CD4-positive, alpha-beta T cell treated with Interleukin-2 at 100 ng/mL for 4 hours (primary cell): ENCODE measurements around the gene TMEM63C.
A peak's percentile ranks its signal among the peaks of the same experiment; 100 is the strongest.

Experiments
- DNase-seq: peaks from one replicate; pipeline ENCODE4 v3.0.0-alpha.2; 2020; ENCODE audit warnings: low spot score

The TMEM63C gene

GRCh38 chr14:77181603-77182437 lies at the start of gene TMEM63C:
Gene TMEM63C, plus strand, starts transcription at chr14:77181798. Its CDS starts 37,016 bp downstream, at chr14:77218814.
- DNase-seq: peak; percentile 60

DNA sequence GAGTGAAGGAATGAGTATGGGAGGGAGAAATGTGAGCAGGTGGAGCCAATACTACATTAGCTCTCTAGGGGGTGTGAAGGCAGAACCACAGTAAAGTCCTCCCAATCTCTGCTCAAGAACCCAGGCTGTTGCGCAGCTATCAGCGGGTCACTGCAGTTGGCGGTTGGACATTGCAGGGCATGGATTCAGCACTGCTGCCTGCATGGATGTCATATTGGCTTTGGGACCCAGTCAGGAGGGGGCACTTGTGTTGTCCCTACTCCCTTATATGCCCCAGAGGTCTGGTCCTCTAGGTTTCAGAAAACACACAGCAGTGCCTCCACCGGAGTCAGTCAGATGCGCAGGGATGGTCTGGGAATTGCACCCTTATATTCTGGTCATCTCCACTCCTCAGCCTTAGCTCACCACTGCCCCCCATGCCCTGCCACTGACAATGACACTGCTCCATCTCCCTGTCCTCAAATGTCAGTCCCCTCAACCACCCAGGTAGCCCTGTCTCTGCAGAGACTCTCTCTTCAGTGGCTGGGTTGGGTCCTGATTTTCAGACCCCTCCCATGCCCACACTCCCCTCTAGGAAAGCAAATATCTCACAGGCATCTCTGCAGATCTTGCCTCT lies 49.6 kb upstream of the TMEM63C start:
- DNase-seq: no peak

DNA sequence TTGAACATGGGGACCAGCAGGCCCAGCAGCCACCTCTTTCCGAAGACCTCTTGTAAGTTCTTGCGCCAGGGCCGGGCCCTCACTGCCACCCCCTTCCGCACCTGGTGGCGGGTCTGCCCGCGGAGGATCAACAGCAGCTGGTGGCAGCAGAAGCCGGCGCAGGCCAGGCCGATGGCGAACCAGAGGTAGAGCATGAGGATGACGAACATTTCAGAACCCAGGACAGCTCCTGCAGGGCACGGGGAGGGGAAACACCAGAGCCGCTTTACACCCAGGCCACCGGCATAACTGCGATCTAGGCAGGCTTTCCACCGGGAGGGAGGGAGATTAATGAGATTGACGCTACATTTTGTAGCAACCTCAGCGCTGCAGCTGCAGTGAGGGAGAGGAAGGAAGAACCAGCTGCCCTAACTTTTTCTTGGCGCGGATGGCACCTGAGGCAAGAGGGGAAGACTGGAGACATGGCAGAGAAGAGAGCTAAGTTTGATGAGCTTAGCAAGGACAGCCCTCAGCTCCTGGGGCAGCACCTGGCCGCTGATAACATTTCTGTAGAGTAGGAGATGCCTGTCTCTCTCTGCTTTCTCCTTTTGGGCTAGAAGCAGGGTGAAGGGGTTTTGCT lies 47.8 kb upstream of the TMEM63C start:
- peak; percentile 41 for DNase-seq

- DNase-seq: no peak
Measured at GRCh38 chr14:77139022-77139421, 42.6 kb upstream of the TMEM63C start.

DNA sequence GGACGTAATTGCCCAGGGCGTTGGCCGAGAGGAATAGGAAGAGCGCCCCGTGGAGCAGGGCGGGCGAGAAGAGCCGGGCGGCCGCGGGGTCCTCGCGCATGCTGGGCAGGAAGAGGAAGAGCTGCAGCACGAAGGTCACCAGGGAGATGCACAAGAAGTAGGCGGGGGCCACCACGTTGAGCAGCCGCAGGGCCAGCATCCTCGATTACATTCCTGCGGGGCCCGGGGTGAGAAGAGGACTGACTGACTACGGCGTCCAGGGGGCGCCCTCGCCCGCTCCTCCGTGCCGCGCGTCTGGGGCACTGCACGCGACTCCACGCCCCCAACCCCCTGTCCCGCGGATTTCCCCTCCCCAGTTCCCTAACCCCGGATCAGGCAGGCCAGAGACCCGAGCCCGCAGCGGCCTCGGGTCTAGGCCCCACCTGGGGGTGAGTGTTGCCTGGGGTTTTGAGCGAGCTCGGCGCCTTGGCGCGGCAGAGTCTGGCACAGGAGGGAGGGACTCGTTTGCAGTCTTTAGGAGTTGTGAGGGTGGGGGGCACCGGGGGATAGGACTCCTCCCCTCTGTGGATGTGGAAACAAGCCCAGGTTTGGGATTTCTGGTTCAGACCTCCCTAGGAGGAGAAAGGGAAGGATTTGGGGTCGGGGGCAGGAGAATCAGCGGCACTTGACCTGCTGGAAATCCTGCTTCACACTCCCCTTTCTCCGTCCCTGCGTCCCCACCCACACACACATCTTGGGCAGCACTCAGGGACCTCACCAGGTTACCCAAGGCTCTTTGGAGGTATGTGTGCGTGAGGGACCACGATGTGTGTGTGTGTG lies 41.8 kb upstream of the TMEM63C start:
- DNase-seq: no peak

DNA sequence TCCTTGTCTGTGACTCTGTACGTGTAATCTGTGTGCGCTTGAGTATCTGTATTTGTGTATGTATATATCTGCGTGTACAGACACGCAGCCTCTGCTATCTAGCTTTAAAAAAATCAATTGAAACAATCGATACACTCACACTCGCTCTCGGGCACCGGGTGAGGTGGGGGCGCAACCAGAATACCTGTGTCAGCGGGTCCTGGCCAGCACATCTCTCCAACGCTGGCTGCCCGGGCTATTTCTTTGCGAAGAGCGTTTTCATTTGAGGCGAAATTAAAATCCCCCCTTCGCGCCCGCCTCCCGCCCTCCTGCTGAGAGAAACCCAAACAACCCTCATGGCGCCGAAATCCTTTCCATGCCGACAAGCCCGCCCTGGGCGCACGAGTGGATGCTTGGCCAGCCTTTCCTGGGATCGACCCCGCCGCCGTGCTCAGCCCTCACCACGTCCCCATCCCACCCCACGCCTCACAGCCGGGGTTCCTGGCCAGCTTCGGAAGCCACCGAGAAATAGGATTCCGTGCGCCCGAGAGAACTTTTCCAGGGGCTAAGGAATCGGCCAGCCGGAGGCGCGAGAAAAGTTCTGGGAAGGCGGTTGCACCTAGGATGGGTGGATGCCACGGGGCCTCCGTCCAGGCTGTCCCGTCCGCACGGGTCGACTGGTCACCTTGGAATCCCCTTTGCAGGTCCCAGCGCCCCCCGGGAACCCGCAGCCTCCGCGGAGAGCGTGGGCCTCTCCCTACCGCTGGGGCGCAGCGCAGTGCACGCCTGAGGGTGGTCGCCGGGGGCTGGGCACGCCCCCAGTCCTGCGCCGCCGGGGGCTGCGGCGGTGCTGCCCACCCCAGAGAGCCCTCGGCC lies 41.0 kb upstream of the TMEM63C start:
- no peak for DNase-seq

DNA sequence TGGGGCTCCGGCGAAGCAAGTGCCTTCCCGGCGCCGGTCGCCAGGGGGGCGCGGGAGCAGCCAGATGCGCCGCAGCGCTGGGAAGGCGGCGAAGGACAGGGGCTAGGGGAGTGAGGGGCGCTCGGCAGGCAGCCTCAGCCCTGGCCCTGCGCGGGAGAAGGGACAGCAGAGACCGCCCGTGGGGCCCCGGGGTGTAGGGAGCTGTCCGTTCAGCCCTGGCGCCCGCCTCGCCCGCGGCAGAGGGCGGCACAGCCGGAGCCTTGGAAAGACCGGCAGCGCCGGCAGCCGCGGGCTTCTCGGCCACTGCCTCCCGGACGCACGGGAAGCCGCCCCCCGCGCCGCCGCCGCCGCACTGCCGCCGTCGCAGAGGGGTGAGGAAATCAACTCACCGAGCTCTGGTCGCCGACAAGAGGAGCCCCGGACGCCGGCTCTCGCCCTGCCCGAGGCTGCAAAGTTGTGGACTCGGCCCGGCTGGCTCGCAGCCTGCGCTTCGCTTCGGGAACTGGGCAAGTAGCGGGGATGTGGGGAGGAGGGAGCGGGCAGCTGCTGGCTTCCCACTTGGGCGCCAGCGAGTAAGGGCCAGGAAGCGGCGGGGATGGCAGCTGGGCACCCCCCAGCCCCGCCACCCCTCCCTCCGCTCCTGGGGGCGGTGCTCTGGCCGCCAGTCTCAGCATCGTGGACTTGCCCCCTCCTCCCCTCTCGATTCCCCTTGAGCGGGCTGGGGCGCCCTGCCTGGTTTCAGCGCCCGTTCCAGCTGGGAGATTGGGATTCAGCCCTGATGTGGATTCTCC lies 40.2 kb upstream of the TMEM63C start, which contains the start of gene ZDHHC22:
Gene ZDHHC22 (minus strand): TSS at position 578 of the 791 bp plus-strand sequence. CDS start 2,053 bp downstream, outside the sequence.
- DNase-seq: no peak

- no peak for DNase-seq
Measured at GRCh38 chr14:77142005-77142800, 39.4 kb upstream of the TMEM63C start.

DNA sequence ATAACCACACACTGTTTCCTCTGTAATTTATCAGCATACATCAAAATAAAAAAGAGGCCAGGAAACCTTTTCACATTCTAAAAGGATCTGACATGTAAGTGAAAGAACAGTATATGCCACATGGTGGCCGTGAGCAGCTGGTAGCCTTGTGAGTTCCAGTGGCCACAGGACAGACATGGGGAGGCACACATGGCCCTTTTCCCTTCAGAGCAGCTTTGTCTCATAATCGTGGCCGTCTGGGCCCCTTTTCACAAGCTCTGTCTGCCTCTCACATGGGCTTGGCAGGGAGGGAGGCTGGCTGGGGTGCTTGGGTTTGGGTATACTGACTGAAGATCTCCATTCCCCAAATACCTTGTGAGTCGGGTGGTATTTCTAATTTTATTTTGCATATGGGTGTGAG lies 38.5 kb upstream of the TMEM63C start:
- DNase-seq: no peak

- no peak for DNase-seq
Measured at GRCh38 chr14:77144412-77145115, 37.0 kb upstream of the TMEM63C start.

- DNase-seq: no peak
Measured at GRCh38 chr14:77145975-77146740, 35.4 kb upstream of the TMEM63C start.

GRCh38 chr14:77148510-77149231 lies 32.9 kb upstream of the TMEM63C start:
- no peak for DNase-seq

DNA sequence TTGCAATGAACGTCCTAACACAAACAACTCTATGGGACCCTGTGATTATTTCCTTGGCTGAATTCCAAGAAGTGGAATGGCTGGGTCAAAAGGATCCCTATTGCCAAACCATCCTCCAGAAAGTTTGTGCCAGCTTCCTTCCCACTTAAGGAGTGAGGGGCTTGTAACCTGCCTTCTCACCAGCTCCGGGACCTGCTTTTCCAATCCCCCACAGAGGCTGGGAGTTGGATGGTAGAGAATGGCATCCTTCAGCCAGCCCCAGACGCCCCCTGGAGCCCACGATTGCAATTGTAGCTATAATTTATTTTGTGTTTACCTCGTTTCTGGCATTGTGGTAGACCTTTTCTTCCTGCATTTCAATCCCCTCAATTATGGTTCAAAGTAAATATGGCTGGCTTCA lies 30.4 kb upstream of the TMEM63C start:
- no peak for DNase-seq

DNA sequence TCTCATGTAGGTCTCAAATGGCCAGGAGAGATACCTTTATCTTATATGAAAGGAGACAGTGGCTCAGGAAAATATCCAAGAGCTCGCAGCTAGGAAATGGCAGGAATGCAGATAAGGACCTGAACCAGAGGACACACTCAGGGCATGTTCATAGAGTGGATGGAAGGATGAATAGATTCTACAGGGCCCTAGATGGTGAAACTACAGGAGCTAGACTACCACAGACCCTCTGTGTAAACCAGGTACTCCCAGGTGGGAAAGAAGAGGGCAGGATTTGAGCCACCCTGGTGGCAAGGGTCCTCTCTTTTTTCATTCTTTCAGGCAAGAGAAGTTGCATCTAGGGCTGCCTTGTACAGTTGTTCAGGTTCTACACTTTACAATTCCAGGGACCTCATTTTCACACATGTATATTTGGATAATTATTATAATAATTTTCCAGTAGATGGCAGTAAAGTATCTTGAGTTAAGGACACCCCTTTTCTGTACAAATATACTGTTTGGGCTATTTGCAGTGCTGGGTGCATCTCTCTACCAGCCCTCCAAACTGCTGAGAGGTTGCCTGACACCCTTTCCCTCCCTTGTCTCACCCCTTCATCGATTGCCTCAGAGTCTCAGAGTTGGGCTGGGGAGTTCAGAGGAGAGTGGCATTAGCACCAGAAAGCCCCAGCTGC lies 29.5 kb upstream of the TMEM63C start:
- no peak for DNase-seq

- no peak for DNase-seq
Measured at GRCh38 chr14:77153802-77154201, 27.8 kb upstream of the TMEM63C start.

- no peak for DNase-seq
Measured at GRCh38 chr14:77154421-77154820, 27.2 kb upstream of the TMEM63C start.

GRCh38 chr14:77155083-77155482 lies 26.5 kb upstream of the TMEM63C start:
- DNase-seq: no peak
